GM18858 (cell line): ENCODE data around the gene HHAT.

ENCODE experiments used
- ATAC-seq: cut with Tn5 transposase; IDR thresholded peaks from one replicate; pipeline ENCODE4 v1.9.1; 2021; ENCODE audit not compliant: unreplicated experiment

The HHAT gene

DNA sequence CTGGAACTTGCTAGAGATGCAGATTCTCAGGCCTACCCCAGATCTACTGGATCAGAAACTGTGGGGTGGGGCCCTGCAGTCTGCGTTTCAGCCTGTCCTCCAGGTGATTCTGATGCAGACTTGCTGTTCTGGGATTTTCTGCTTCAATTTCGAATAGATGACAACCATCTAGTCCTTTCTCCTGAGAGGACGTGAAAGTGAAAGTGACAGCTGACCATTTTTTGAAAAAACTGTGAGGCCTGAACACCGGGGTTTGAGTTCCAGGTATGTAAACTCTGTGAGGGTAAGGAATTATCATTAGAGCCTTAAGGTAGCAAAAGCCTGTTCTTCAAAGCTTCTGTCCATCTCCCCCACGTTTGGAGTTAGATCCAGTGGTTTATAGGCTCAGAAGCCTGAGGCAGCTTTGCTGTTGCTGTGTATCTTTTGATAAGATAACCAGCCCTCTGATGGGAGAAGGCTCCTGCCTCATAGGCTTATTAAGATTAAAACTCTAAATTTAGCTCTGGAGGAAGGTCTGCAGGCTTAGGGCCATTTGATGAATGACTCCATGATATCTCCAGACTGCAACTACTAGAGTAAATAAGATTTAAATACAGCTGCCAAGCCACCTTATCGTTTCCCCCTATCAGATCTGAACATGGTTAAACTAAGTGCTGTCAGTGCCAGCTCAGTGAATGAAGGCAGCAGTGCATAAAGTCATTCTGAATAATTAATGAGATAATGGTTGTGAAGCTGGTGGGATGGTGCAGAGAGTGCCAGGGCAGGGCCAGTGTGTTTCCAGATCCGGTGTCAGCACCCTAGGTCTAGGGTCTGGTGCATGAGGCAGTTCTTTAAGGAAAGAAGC, 335.2 kb downstream of the HHAT start:
- no peak for ATAC-seq

DNA sequence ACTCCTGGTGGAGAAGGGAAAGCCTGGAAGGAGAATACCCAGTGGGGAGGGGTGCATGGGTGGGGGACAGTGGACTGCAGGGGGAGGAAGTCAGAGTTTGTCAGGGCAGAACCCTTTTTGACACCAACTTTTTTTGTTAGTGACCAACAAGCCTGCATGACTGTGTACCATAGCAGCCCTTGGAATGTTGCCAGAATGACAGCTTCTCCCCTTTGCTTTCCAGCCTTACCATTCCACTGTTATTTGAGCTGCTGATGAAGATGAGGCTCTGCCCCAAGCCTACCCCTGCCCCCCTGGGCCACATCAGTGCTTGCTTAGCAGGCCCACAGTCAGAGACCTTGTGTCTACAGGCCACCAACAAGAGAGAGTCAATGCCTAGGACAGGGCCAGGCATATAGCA, 341.2 kb downstream of the HHAT start:
- ATAC-seq: no peak

DNA sequence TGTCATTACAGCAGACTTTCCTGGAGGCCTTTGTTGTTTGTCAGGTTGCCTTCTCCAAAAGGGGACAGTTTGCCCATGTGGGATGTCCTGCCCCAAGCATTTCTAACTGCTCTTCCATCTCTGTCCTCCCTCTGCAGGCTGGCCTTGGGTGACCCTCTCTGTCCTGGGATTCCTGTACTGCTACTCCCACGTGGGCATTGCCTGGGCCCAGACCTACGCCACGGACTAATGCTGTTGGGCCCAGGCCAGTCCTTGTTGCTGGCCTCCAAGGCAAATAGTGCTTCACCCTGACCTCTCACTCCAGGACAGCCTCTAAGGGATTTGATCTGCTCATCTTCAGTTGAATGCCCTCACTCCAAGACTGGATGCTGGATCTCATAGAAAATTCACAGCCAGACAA, 345.4 kb downstream of the HHAT start:
- no peak for ATAC-seq

DNA sequence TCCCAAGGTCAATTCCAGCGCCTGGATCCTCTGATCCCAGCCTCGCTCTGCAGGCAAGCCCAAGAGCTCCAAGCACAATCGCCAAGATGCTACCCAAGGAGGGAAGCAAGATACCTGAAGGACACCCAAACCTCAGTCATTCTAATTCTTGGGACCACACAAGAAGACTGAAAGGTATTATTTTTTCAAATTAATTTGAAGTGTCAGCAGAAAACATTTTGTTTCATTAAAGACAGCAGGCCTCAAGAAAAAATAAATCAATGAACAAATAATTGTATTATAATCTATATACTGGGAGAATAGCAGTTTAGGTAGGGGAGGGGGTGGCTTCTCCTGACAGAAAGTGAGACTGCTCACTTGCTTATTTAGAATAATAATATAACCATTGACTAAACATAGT, 347.8 kb downstream of the HHAT start:
- no peak for ATAC-seq

DNA sequence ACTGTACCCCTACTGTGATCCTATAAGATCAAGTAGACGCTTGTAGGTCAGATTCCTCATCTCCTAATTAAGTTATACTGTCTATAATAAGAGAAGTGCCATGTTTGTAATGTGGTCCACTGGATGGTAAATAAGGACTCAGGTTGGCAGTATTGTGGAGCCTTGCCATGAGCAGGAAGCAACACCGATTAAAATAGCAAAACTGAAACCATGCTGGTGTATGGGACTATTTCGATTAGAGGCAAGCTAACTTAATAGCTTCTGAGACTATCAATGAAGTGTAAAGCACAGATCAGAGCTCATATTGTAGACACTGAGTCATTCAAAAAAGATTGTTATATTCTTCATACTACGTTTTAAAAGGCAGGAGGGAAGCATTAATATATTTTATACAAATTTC, 348.8 kb downstream of the HHAT start:
- no peak for ATAC-seq

DNA sequence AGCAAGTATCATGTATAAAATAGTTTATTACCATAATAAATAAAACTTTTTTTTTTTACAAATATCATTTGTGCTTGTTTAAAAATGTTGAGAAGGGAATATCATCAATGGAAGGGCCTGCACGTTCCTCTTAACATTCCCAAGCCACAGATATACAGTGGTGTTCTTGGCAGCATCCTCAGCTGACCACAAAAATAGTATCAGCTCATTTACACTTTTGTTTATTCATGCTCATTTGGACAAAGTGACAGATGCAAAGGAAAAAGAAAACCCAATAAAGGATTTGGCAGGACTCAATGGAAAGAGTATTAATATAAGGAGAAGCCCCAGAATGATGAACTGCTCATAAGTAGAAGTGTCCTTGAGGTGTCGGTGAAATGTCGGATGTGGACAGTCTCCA, 349.6 kb downstream of the HHAT start:
- ATAC-seq: no peak

DNA sequence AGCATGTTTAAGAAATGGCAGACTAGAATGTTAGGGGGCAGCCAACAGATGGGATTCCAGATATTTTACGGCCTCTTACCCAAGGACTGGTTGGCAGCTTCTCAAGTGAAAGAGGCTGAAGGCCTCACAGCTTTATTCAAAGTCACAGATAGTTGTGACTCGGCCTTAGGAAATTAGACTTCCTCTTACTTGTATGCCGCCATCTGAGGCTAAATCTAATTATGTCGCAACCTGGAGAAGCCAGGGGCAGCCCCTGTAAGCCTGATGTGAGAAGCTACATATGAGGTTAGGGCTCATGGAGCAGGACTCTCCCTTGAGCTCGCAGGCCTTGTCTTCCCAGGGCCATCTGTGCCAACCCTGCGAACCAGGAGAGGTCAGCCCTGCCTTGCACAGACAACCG, 352.5 kb downstream of the HHAT start:
- ATAC-seq: no peak

DNA sequence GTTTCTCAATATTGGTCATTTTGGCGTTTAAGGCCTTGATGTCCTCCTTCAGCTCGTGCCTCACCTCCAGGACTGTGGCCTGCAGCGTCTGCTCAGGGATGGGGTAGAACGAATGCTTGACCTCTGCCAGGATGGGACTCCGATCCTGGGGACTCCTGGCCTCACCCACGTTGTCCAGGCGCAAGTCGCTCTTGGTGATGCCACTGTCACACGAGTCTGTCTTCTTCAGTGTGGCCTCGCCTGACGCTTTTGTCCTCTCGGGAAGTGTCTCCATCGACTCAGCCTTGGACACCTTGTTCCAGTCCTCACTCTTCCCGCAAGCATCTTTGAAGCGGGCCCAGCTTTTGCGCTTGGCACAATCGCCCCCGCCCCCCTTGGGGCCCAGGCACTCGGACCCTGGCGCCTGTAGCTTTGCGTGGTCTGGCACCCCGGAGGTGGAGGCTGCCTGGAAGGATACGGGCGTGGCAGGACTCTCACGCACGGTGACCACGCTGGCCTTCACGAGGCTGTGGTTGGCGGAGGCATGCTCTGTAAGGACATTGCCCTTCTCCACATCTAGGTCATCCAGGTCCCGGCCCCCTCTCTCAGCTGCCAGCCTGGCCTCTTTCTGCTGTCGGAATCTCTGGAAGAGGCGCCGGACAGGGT, 354.8 kb downstream of the HHAT start:
- ATAC-seq: no peak

DNA sequence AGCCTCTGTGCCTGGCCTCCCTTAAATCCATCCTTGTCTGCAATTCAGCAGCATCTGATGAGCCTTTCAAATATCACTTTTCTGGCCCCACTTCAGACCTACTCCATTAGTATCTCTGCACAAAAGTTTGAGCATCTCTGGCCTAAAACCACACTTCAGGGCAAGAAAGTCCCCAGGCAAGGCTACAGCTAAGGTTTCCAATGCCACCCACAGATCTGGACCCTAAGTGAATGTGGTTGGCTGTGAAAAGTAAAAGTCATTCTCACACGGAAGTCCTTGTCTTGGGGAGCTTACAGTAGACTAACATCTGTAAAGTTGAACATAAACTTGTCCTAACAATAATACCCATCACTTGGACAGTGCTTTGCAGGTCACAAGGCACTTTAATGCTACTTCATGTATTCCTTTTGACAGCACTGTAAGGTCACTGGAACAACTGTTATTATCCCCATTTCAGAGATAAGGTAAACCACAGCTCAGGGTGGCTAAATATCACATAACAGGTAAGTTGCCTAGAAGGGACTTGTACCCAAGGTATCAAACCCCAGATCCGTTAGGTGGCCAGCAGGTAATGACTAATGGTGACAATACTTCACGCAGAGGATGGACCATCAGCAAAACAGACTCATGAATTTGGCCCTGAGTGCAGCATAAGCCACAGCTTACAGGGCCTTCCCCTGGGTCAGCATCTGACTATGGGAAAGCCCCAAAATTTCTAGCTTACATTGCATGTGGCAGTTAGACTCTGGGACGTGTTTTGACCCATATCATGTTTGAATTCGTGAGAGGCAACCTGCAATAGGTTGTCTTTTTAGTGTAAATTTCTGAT, 356.0 kb downstream of the HHAT start:
- peak; percentile 83 for ATAC-seq

DNA sequence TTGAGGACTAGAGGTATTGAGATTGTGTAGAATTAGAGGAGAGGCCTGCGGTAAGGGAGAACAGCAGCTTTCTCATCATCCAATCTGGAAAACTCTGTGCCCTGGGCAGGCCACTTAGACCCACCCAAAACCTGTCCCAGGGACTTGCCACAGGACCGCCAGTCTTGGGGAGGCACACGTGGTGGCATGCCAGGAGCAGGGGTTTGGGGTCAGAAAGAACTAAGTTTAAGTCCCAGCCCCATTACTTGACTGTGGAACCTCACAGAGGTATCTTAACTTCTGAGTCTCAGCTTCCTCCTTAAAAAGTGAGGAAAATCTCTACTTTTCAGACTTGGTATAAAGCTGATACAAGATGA, 356.6 kb downstream of the HHAT start:
- ATAC-seq: no peak

DNA sequence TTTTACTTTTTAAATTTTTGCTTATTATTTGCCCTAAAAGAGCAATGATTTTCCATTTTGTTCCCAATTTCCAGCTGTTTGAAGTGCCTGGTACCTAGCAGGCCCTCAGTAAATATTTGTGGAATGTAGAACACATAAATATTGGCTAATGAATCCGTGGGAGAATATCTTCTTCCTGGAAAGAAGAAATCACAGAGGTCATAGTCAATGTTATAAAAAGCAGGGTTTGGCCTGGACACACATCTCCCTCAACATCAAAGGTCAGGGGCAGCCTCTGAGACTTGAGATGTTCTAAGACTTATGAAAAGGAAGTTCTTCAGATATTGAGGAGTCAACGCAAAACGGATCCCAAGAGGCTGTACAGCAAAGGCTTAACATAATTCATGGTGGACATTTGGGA, 358.1 kb downstream of the HHAT start:
- no peak for ATAC-seq

DNA sequence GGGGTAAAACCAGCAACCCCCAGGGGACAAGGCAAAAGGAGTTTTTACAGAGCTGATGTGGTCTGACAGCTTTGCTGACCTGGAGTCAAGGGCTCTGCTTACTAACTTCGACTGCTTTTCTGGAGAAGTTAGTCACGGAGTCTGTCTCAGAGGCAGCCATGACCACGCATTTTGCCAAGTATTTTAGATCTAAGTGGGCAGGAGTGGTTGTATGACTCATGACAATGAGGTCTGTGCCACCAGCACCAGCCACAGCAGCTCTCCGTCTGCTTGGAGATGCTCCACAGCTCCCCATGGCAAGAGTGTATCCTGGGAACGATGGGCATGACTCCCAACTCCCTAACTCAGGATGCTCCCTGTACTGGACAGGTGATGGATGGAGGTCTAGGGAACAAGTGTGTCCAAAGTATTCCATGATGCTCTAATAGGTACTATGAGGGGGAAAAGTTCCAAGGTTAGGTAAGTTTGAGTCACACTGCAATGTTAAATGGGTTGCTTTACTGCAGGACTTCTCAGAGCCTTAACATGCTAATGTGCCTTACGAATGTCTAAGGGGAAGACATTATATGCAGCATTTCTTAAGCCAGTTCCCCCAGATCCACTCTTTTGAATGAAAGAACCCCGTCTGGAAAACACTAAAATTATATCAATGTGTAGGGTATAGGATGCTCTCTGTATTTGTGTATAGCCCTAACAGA, 359.0 kb downstream of the HHAT start:
- no peak for ATAC-seq

DNA sequence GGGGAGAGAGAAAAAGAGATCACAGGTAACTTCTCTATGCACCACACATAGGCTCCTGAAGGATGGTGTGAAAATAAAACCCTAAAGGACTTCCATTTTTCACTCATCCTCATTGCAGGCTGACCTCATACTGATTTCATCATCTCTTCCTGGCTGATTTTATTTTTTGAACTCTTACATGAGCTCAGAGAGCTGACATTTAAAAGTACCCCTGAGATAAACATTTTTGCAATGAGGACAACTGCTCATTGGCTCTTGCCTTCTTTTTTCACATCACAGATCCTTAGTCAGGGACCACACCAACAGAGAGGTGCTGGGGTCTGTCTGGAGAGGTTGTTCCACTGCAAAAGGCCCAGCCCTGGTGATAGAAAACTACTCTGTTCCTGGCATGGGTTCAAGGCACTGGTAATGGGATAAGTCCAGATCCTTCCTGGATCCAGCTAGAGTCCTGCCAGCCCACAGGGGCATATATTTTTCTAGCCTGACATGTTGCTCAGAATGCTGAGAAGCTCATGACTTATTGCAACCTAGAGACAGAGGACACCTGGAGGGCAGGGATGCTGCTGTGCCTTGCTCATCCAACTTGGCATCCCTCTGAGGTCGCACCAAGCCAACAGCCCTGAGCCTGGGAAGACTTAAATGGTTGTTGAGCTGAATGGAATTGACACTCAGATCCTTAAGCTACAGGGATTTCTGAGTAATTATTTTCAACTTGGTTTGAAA, 360.0 kb downstream of the HHAT start:
- ATAC-seq: no peak

DNA sequence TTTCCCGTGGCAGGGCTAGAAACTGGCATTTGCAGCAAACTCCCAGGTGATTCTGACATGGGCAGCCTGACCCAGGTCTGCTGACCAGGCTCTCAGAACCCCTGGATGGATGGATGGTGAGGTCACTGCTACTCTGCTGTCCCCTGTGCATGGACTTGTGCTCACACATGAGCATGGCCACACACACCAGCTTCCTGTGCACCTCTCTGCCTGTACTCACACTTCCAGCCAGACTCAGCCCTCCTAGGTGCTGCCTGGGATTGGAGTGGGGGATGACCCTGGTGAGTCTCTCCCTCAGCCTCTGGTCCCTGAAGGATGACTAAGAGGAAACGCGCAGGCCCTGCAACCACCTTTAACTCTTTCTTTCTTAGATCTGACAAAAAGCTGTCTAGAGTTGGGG, 361.1 kb downstream of the HHAT start:
- no peak for ATAC-seq

DNA sequence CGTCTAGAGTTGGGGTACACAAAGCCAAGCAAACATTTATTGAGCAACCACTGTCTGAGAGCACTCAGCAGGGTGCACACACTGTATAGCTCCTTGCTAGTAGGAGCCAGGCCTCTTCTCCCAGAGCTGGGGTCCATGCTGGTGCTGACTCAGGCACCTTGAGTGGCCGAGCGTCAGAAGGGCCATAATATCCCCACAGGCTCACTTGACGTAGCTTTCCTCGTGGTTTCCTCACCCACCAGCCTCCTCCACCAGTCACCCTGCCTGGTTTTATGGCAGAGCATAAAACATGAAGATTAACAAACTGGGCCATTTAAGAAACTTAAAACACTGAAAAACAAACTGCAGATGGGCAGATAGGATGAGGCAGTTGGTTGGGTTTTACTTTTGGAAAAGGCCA, 361.5 kb downstream of the HHAT start:
- no peak for ATAC-seq

DNA sequence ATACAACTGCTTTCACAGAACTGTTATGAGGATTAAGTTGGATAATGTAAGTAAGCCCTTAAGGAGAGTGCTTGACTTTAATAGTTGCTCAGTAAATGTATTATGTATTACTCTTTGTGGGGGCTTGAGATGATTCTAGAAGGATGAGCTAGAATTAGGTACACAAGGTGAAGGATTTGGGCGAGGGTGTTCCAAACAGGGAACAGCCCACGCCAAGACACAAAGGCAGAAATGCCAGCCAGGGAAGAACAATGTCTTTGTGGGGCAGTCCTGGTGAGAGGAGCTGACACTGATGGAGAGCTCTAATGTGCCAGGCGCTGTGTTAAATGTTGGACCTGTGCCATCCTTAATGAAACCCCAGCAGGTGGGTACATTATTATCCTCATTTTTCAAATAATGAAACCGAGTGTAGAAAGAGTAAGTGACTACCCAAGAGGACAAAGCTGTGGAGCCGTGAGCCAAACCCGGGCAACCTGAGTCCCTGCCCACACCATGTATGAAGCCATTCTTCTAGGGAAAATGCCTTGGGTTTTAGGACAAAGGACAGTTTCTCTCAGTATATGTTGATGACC, 362.4 kb downstream of the HHAT start:
- ATAC-seq: no peak

DNA sequence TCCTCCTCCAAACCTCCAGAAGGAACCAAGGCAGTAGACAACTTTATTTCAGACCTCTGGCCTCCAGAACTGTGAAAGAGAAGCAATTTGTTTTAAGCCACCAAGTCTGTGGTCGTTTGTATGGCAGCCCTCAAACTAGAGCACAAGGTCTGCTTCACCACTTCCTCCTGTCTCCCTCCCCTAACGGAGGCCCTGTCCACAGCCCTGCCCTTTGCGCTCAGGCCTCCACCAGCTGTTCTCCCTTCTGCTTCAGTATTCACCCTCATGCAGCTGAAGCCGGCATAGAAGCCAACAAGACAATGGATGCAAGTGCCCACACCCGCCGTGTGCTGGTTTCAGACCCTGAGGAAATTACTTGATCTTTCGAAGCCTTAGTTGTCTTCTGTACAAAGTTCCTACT, 364.1 kb downstream of the HHAT start:
- ATAC-seq: no peak

DNA sequence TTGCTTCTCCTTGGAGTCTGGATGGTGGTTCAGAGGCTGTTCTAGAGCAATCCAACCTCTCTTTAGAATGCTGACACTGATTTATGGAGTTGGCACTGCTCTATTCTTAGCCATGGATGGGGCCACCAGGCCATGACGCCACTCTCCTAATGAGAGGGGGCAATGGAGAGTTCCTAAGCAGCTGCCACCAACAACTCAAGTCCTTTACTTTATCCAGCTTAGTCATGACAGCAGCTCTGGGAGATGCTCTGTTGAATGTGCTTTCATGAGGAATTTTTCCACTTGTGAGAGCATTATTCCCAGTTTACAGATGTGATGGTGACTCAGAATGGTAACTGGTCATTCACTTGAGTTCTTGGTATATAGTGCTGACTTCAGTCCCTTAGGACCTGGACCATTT, 366.3 kb downstream of the HHAT start:
- no peak for ATAC-seq

DNA sequence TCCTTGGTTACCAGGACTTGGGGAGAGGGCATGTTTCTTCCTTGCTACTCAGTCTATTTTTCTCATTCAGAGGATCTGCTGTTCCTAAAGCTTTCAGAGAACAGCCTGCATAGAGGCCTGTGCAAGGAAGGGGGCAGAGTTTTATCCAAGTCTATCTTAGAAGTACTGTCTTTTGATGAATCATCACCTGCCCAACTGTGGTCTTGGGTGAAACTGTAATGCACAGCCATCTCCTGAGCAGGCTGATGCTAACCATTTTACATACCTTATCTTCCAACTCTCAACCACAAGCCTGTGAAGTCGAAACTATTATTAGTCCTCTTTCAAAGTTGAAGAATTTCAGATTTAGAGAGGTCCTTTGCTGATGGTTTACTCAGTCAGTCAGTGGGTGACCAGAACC, 368.0 kb downstream of the HHAT start:
- ATAC-seq: peak; percentile 98

DNA sequence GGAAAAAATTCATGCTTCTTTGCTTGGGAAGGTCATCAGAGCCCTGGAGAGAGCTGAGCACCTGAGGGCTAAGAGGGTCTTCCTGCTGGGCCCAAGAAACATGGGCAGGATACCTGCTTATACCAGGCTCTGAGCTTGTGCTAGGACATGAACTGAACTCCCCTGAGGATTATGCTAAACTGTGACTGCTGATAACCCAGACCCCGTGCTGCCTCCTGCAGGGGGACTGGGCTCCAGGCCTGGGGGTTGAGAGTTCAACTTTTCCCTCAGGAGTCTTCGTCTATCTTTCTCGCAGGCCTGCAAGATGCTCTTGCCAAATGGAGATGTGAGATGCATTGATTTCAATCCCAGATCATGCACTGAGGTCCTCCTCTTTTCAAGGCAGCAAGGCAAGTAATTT, 368.5 kb downstream of the HHAT start:
- ATAC-seq: no peak
